ENCODE results near the gene ERAP2. TPM values are rescaled to one million over a fixed set of nuclear protein-coding genes. Genes with fewer than 3 reads are reported as not detected.
A peak's percentile ranks its signal among the peaks of the same experiment; 100 is the strongest.

The ERAP2 gene, protein sequence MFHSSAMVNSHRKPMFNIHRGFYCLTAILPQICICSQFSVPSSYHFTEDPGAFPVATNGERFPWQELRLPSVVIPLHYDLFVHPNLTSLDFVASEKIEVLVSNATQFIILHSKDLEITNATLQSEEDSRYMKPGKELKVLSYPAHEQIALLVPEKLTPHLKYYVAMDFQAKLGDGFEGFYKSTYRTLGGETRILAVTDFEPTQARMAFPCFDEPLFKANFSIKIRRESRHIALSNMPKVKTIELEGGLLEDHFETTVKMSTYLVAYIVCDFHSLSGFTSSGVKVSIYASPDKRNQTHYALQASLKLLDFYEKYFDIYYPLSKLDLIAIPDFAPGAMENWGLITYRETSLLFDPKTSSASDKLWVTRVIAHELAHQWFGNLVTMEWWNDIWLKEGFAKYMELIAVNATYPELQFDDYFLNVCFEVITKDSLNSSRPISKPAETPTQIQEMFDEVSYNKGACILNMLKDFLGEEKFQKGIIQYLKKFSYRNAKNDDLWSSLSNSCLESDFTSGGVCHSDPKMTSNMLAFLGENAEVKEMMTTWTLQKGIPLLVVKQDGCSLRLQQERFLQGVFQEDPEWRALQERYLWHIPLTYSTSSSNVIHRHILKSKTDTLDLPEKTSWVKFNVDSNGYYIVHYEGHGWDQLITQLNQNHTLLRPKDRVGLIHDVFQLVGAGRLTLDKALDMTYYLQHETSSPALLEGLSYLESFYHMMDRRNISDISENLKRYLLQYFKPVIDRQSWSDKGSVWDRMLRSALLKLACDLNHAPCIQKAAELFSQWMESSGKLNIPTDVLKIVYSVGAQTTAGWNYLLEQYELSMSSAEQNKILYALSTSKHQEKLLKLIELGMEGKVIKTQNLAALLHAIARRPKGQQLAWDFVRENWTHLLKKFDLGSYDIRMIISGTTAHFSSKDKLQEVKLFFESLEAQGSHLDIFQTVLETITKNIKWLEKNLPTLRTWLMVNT
- 10 to 100 TPM in 1 of 10 donors, 1 to 10 TPM in 7, under 1 TPM in 2; 0.92 to 29.7 (median 5.9) TPM for total RNA-seq
- polyA plus RNA-seq, result 1 to 10 TPM; 3.0 to 5.2 TPM
- long read RNA-seq, donor 1, full-length matches to known transcripts, result 2 of 3 reads
- long read RNA-seq, donor 1, partial matches to known transcripts, result 1 of 3 reads
- long read RNA-seq, donor 1, other reads (novel, unspliced or antisense), result 0 of 3 reads
- long read RNA-seq, donor 2, full-length matches to known transcripts, result 3 of 5 reads
- long read RNA-seq, donor 2, partial matches to known transcripts, result 1 of 5 reads
- long read RNA-seq, donor 2, other reads (novel, unspliced or antisense), result 1 of 5 reads
- long read RNA-seq, donor 3, full-length matches to known transcripts, result 6 of 12 reads
- long read RNA-seq, donor 3, partial matches to known transcripts, result 4 of 12 reads
- long read RNA-seq, donor 3, other reads (novel, unspliced or antisense), result 2 of 12 reads

DNA sequence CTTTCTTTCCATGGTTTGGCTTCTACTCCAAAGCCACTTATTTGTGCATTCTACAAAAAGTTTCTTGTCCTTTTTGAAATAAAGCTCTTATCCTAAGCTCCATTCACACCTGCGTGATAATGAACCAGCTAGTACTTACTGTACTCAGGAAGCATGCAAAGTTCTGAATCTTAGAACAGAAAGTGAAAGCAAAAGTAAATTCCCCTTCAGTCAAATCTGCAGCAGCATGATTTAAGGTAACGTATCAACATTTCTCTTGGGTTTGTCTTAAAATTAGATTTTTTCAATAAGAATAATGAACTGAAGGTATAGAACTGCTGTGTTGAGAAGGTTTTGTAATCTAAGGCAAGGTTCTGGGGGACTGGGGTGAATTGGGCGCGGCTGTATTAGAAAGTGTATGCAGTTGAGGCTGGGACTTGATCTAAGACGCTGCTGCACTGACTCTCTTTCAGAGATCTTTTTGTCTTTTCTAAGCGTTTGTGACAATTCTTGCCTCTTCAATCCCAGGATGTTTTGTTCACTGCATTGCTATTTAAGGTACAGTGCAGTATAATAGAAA is at the start of gene ERAP2:
ERAP2 (plus strand) TSS at position 209 of the 559 bp plus-strand sequence. CDS start 3,186 bp downstream, outside the sequence.
- peaks cover 0 to 49% (median 10%) of the 10 kb centered on the region in 9 donors for H3K4me1 ChIP-seq
- DNase-seq (no peak), ATAC-seq (peak in 7 of 8 donors; percentile 67 to 88 (median 81))
- WGBS, 2 donors, result 9 to 15% methylated on average over 6 of the region's 6 CpGs
- H3K36me3 ChIP-seq, result peaks cover 0 to 21% (median 6%) of the 10 kb centered on the region in 9 donors
- peak within 1 kb of the TSS; percentile 34 to 78 (median 67) for H3K4me3 ChIP-seq
- H3K9me3 ChIP-seq, result no peaks in the 10 kb centered on the region
- intact Hi-C loops (cut with DNase I), result loop anchor here in 7 of 10 donors (2.0 to 10.0 kb wide), 7 partner anchors 56 to 128 kb away; partner anchors contain the start of genes LNPEP (in 3 of the 7) and ERAP1 (in 2 of the 7)
- TF ChIP-seq, protein P1, sequence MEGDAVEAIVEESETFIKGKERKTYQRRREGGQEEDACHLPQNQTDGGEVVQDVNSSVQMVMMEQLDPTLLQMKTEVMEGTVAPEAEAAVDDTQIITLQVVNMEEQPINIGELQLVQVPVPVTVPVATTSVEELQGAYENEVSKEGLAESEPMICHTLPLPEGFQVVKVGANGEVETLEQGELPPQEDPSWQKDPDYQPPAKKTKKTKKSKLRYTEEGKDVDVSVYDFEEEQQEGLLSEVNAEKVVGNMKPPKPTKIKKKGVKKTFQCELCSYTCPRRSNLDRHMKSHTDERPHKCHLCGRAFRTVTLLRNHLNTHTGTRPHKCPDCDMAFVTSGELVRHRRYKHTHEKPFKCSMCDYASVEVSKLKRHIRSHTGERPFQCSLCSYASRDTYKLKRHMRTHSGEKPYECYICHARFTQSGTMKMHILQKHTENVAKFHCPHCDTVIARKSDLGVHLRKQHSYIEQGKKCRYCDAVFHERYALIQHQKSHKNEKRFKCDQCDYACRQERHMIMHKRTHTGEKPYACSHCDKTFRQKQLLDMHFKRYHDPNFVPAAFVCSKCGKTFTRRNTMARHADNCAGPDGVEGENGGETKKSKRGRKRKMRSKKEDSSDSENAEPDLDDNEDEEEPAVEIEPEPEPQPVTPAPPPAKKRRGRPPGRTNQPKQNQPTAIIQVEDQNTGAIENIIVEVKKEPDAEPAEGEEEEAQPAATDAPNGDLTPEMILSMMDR (IDR thresholded peaks at IDR 0.05), result no peak
- no peaks in the 10 kb centered on the region for H3K27me3 ChIP-seq
- H3K27ac ChIP-seq, result peak within 1 kb of the TSS in 9 of 10 donors; percentile 57 to 90 (median 79)

DNA sequence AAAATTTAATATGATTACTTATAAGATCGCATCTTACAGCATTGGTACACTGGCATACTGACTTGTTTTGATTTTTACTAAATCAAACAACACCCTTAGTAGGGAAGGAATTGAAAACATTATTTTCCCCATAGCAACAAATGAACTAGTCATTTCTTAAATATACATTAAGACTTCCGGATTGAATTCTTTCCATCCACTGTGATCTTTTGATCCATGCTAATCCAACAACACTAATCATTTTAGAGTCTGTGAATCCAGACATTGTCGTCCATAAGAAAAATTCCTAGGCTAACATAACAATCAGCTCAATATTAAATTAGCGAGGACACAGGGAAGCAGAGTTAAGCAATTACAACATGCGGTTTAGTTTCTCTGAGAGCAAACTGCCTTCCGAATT is 47.0 kb upstream of the ERAP2 start:
- ATAC-seq (no peak), DNase-seq (no peak)
- WGBS, 2 donors, result 94 to 96% methylated on average over 6 of the region's 6 CpGs
- Histone ChIP-seq H3K27me3 (no peaks in the 10 kb centered on the region), H3K4me1 (peaks cover 0 to 5% (median 0%) of the 10 kb centered on the region in 9 donors), H3K36me3 (no peaks in the 10 kb centered on the region), H3K4me3 (no peak overlapping the region), H3K9me3 (no peaks in the 10 kb centered on the region), H3K27ac (no peak overlapping the region)
- TF ChIP-seq, protein P1 (IDR thresholded peaks at IDR 0.05), result no peak
- intact Hi-C loops (cut with DNase I), result no loop called here

DNA sequence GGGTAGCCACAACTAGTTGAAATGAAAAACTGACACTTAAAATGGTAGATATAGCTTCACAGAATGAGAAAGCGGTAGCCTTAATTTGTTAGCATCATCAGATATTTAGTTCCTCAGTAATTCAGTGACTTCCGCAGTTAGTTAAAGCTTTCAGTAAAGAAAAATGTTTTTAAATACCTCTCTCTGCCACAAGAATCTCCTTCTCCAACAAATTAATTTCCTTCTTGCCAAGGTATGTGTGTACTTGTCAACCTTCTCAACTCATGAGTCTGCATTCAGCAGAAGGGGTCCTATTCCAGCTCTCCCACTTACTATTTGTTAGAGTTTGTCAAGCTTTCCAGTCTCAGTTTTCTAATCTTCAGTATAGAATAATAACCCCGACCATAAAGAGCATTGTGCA is 42.3 kb upstream of the ERAP2 start:
- no peak overlapping the region for H3K4me3 ChIP-seq
- H3K36me3 ChIP-seq, result no peaks in the 10 kb centered on the region
- no peak for ATAC-seq
- WGBS, 2 donors, result 91 to 95% methylated on average over 3 of the region's 3 CpGs
- H3K4me1 ChIP-seq, result peaks cover 0 to 5% (median 0%) of the 10 kb centered on the region in 9 donors
- H3K27ac ChIP-seq, result no peak overlapping the region
- TF ChIP-seq, protein P1 (IDR thresholded peaks at IDR 0.05), result no peak
- intact Hi-C loops (cut with DNase I), result no loop called here
- H3K27me3 ChIP-seq, result no peaks in the 10 kb centered on the region
- no peak for DNase-seq
- H3K9me3 ChIP-seq, result no peaks in the 10 kb centered on the region

Data from heart right ventricle (tissue), 16 donors.